ENCODE data around the gene KBTBD13.

DNA sequence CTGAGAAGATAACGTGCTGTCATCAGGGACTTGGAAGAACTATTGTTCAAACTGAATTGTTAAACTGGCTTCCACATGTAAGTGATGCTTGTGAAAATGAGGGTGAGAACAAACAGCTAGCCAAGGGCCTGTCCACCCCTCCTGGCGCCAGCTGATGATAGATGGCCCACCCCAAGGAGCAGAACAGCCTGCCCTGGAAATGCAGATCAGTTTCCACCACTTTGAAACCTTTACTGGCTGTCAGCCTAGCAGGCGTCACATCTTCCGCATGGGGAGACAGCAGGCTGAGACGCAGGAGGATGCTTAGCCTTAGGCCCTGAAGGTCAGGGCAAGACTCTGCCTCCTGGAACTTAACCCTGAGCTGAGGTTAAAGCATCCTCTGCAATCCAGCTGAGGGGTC is 37.7 kb upstream of the KBTBD13 start:
- TF ChIP-seq, protein P1, sequence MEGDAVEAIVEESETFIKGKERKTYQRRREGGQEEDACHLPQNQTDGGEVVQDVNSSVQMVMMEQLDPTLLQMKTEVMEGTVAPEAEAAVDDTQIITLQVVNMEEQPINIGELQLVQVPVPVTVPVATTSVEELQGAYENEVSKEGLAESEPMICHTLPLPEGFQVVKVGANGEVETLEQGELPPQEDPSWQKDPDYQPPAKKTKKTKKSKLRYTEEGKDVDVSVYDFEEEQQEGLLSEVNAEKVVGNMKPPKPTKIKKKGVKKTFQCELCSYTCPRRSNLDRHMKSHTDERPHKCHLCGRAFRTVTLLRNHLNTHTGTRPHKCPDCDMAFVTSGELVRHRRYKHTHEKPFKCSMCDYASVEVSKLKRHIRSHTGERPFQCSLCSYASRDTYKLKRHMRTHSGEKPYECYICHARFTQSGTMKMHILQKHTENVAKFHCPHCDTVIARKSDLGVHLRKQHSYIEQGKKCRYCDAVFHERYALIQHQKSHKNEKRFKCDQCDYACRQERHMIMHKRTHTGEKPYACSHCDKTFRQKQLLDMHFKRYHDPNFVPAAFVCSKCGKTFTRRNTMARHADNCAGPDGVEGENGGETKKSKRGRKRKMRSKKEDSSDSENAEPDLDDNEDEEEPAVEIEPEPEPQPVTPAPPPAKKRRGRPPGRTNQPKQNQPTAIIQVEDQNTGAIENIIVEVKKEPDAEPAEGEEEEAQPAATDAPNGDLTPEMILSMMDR (conservative IDR thresholded peaks at IDR 0.05 in 1 of 2, IDR thresholded peaks at IDR 0.05 in 1 of 2; ENCODE audit: extremely low read depth in 1 of 2, insufficient read depth in 1 of 2, low read depth in 1 of 2, low read length in 2 of 2): no peak
- TF ChIP-seq EZH2 (IDR thresholded peaks at IDR 0.05; ENCODE audit: borderline replicate concordance, low read length): no peak
